Measurements from ENCODE around the gene MRPS26. TPM values are rescaled to one million over a fixed set of nuclear protein-coding genes. Genes with fewer than 3 reads are reported as not detected.
A peak's percentile ranks its signal among the peaks of the same experiment; 100 is the strongest.
"Not testable (repeated sequence)": the region's sequence is repeated elsewhere in the genome, so short reads cannot be mapped to it uniquely, and the experiment has no call there.

The MRPS26 gene
- total RNA-seq, 1 experiment from 2014 or later: 182 TPM

- TF ChIP-seq CTCF (conservative IDR thresholded peaks at IDR 0.05; ENCODE audit: low read depth, low read length): no peak
- no peak for TF ChIP-seq EZH2phosphoT487 (IDR thresholded peaks at IDR 0.05; ENCODE audit: borderline replicate concordance, low read length)
- no peak for TF ChIP-seq EZH2 (IDR thresholded peaks at IDR 0.05; ENCODE audit: low read length, unreplicated experiment)
- no TSS peak for BruUV-seq (replicated peaks)
- ChIA-PET CTCF (interaction anchor here (0.5 kb wide), 1 partner anchor 12 kb away, joined by 5 read pairs; no protein-coding TSS in a partner anchor), POLR2A (ENCODE audit: unreplicated experiment) (interaction anchor here (0.7 kb wide), 1 partner anchor 88 kb away, joined by 5 read pairs; no protein-coding TSS in a partner anchor)
- Histone ChIP-seq H3K27ac (ENCODE audit: low read length) (no peak overlapping the region), H3K9me2 (replicated peaks; ENCODE audit: low read length) (no peaks in the 10 kb centered on the region), H3F3A (ENCODE audit: low read length, unreplicated experiment) (no peaks in the 10 kb centered on the region), H4K20me1 (ENCODE audit: low read length) (no peaks in the 10 kb centered on the region), H3K79me2 (ENCODE audit: low read length) (no peaks in the 10 kb centered on the region), H3K27me3 (ENCODE audit: low read length) (no peaks in the 10 kb centered on the region), H3K4me3 (ENCODE audit: low read length) (no peak overlapping the region), H3K36me3 (ENCODE audit: low read depth, low read length) (no peaks in the 10 kb centered on the region), H3K9ac (ENCODE audit: low read length) (no peak overlapping the region), H3K9me3 (ENCODE audit: low read length) (no peaks in the 10 kb centered on the region), H3K4me2 (ENCODE audit: low read length) (no peak overlapping the region), H2AFZ (ENCODE audit: low read length) (no peak overlapping the region), H3K4me1 (ENCODE audit: insufficient read depth, low read length) (no peaks in the 10 kb centered on the region)
- ATAC-seq (no peak), DNase-seq (no peak)
- intact Hi-C loops (cut with micrococcal nuclease): no loop called here
Measured at GRCh38 chr20:3072530-3073250, 26.8 kb downstream of the MRPS26 start.

DNA sequence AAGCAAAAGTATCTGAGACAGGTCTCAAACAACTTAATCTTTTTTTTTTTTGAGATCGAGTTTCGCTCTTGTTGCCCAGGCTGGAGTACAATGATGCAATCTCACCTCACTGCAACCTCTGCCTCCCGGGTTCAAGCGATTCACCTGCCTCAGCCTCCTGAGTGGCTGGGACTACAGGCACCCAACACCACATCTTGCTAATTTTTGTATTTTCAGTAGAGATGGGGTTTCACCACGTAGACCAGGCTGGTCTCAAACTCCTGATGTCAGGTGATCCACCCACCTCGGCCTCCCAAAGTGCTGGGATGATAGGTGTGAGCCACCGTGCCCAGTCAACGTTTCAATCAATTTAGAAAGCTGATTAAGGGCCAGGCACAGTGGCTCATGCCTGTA is 27.4 kb downstream of the MRPS26 start:
- H3K4me3 ChIP-seq (ENCODE audit: low read length); H3F3A ChIP-seq (ENCODE audit: low read length, unreplicated experiment); H3K27me3 ChIP-seq (ENCODE audit: low read length); DNase-seq; H3K79me2 ChIP-seq (ENCODE audit: low read length); ATAC-seq; CTCF ChIA-PET; H3K4me1 ChIP-seq (ENCODE audit: insufficient read depth, low read length); H3K9me2 ChIP-seq (replicated peaks; ENCODE audit: low read length); H4K20me1 ChIP-seq (ENCODE audit: low read length); BruUV-seq (replicated peaks); POLR2A ChIA-PET (ENCODE audit: unreplicated experiment); H3K9ac ChIP-seq (ENCODE audit: low read length); H3K36me3 ChIP-seq (ENCODE audit: low read depth, low read length); H2AFZ ChIP-seq (ENCODE audit: low read length); H3K4me2 ChIP-seq (ENCODE audit: low read length); intact Hi-C loops (cut with micrococcal nuclease); H3K9me3 ChIP-seq (ENCODE audit: low read length); H3K27ac ChIP-seq (ENCODE audit: low read length): not testable (repeated sequence)

DNA sequence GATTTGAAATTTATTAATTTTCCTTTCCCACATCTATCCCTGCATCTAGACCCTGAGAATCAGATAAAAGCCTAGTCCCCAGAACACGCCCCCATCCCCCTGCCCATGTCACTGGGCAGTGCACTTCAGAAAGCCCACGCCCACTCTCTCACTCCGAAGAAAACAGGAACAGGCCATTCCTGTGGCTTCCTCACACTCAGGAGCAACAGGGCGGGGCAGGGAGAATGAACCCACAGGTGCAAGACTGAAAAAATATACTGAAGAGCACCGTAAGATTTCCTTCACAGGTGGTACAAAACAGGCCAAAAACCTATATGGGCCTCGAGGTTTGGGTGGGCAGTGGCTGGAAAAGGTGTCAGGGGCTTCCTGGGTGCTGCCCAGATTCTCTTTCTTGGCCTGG is 29.0 kb downstream of the MRPS26 start:
- intact Hi-C loops (cut with micrococcal nuclease): no loop called here
- CTCF ChIA-PET: no interaction called here
- H3K36me3 ChIP-seq (ENCODE audit: low read depth, low read length): no peaks in the 10 kb centered on the region
- no peak overlapping the region for H3K9ac ChIP-seq (ENCODE audit: low read length)
- H3K27me3 ChIP-seq (ENCODE audit: low read length): no peaks in the 10 kb centered on the region
- no peak overlapping the region for H3K4me2 ChIP-seq (ENCODE audit: low read length)
- H3F3A ChIP-seq (ENCODE audit: low read length, unreplicated experiment): no peaks in the 10 kb centered on the region
- no peak overlapping the region for H3K27ac ChIP-seq (ENCODE audit: low read length)
- H3K9me2 ChIP-seq (replicated peaks; ENCODE audit: low read length): no peaks in the 10 kb centered on the region
- DNase-seq: peak; percentile 38
- H3K4me3 ChIP-seq (ENCODE audit: low read length): no peak overlapping the region
- no peaks in the 10 kb centered on the region for H4K20me1 ChIP-seq (ENCODE audit: low read length)
- no peaks in the 10 kb centered on the region for H3K9me3 ChIP-seq (ENCODE audit: low read length)
- no peaks in the 10 kb centered on the region for H3K79me2 ChIP-seq (ENCODE audit: low read length)
- ATAC-seq: 0 out of 2 replicates have a peak, but pooled peaks have one; percentile 7
- no TSS peak for BruUV-seq (replicated peaks)
- POLR2A ChIA-PET (ENCODE audit: unreplicated experiment): no interaction called here
- no peaks in the 10 kb centered on the region for H3K4me1 ChIP-seq (ENCODE audit: insufficient read depth, low read length)
- TF ChIP-seq EZH2phosphoT487 (IDR thresholded peaks at IDR 0.05; ENCODE audit: borderline replicate concordance, low read length) (no peak), CTCF (conservative IDR thresholded peaks at IDR 0.05; ENCODE audit: low read depth, low read length) (no peak), EZH2 (IDR thresholded peaks at IDR 0.05; ENCODE audit: low read length, unreplicated experiment) (no peak)
- peak overlapping the region; percentile 20; the same call in 1 of the 2 replicates for H2AFZ ChIP-seq (ENCODE audit: low read length)

DNA sequence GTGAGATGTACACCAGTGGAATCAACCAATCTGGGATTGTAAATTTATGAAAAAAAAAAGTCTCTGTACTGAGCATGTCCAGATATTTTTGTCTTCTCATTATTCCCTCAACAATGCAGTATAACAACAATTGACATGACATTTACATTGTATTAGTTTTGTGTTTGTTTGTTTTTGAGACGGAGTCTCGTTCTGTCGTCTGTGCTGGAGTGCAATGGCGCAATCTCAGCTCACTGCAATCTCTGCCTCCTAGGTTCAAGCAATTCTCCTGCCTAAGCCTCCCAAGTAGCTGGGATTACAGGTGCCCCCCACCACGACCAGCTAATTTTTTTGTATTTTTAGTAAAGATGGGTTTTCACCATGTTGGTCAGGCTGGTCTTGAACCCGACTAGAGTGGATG is 29.5 kb downstream of the MRPS26 start:
- H3K79me2 ChIP-seq (ENCODE audit: low read length); DNase-seq; H4K20me1 ChIP-seq (ENCODE audit: low read length); ATAC-seq; CTCF ChIA-PET; intact Hi-C loops (cut with micrococcal nuclease); H3K9ac ChIP-seq (ENCODE audit: low read length); H3K9me3 ChIP-seq (ENCODE audit: low read length); H3K4me3 ChIP-seq (ENCODE audit: low read length); H3K4me1 ChIP-seq (ENCODE audit: insufficient read depth, low read length); H3K27me3 ChIP-seq (ENCODE audit: low read length); H3K36me3 ChIP-seq (ENCODE audit: low read depth, low read length); POLR2A ChIA-PET (ENCODE audit: unreplicated experiment); BruUV-seq (replicated peaks); H2AFZ ChIP-seq (ENCODE audit: low read length); H3K9me2 ChIP-seq (replicated peaks; ENCODE audit: low read length); H3F3A ChIP-seq (ENCODE audit: low read length, unreplicated experiment); H3K4me2 ChIP-seq (ENCODE audit: low read length); H3K27ac ChIP-seq (ENCODE audit: low read length): not testable (repeated sequence)

Measured in PC-3 (cell line).